GM19238 (cell line): Measurements from ENCODE around the gene MANF.
"Not testable (repeated sequence)": the region's sequence is repeated elsewhere in the genome, so short reads cannot be mapped to it uniquely, and the experiment has no call there.

Source experiments
- DNase-seq: peaks from one replicate; pipeline ENCODE4 v3.0.0; 2011; ENCODE audit warnings: low spot score; ENCODE audit not compliant: insufficient read length

The MANF gene

DNA sequence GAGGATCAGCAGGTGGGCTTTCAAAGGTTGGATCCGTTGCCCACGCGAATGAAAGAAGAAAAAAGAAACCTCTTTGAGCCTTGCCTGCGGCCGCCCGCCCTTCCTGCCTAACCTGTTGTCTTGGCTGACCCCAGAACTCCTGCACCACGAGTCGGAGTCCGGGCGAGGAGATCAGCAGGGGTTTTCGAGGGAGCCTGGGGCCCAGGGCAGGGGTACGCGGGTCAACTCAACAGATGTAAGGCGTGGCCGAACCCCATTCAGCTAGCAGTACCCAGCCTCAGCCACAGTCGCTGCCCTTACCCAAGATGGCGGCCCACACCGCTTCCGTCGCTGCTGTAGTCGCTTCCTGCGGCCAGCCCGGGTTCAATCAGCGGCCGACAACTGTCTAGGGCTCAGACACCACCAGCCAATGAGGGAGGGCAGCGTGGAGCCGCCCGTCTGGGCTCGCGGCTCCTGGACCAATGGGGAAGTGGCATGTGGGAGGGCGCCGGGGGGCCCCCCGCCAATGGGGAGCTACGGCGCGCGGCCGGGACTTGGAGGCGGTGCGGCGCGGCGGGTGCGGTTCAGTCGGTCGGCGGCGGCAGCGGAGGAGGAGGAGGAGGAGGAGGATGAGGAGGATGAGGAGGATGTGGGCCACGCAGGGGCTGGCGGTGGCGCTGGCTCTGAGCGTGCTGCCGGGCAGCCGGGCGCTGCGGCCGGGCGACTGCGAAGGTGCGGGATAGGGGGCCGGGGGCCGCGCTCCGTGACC lies at the start of gene MANF:
Gene MANF, plus strand, starts transcription at position 566 of the 748 bp plus-strand sequence. Its CDS starts 52 bp downstream, at position 618.
- peak; percentile 100 for DNase-seq

DNA sequence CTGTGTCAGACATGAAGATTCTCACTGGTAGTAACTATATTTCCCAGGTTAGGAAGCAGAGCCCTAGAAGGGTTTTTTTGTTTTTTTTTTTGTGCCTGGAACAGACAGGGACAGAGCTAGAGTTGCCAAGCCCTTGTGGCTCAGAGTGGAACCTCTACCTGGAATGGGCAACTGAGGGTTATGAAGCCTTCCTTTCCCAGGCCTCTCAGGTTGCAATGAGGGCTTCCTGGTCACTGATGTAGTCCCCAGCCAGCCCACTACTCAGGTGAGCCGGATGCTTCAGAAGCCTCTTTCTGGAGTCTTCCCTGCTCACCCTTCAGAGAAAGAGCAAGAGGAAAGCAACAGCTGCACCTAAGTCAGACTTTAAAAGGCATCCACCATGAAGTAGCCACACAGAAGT lies 48.8 kb upstream of the MANF start:
- no peak for DNase-seq

DNA sequence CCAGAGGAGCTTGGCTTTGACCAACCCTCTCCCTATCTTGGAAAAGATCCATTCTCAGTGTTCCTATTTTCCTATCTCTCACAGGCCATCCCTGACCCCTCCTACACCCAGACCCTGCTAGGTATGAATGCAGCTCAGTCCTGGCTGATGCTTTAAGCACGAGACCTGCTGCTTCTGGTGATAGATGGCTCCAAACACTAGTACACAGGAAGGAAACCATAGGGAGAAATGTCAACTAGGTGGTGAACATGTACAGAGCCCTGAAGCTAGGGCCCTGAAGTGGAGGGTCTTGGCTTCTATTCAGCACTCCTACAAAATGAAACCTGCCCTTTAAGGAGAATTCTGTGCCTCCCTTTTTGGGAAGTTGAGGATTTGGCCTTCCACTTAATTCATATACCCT lies 47.4 kb upstream of the MANF start:
- DNase-seq = no peak

DNA sequence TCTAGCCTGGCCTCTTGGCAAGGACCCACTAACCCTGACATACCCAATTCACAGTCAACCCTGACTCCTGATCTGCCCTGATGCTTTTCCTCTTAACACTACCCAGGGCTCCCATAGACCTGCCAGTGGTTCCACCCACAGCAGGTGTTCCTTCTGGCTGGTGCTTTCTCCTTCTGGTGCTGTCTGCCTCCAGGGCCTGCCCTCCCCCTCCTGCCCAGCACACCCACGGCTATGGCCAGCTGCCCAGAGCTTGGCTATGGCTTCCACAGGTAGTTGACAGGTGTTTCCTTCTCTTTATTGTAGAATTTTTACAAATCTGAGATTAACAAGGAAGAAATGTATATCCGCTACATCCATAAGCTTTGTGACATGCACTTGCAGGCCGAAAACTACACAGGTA lies 46.5 kb upstream of the MANF start:
- no peak for DNase-seq

DNA sequence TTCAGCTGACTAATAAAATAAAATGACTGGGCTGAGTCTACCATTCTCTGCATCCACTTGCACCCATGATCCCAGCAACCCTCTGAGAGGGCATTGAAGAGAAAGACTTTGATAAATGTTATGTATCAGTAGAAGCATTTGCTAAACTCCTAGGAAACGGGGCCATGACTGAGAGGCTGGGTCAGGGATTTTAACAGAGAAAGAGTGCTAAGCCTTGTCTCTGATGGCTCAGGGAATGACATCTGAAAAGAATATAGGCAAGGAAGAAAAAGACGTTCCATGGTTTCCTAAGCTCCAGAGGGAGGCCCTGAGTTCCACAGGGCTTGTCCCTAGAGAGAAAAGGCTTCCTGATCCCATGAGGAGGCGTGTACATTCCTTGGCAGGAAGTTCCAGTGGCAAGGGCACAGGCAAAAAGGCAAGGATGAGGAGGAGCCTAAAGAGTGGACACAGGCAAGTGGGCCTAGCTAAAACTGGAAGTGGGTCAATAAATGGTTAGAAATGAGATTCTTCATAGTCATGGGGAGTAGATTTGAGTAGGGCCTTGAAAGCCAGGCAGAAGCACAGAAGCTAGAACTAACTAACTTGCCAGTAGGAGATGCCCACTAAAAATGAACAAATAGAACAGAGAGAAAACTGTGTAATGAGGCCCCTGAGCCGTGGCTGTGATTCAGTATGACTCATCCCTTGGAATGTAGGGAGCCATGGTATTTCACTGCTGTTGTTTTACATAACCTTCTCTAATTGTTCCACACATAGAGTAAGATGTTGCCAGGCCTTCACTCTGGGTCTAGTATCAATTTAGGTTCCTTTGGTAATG lies 44.9 kb upstream of the MANF start:
- DNase-seq = no peak

DNA sequence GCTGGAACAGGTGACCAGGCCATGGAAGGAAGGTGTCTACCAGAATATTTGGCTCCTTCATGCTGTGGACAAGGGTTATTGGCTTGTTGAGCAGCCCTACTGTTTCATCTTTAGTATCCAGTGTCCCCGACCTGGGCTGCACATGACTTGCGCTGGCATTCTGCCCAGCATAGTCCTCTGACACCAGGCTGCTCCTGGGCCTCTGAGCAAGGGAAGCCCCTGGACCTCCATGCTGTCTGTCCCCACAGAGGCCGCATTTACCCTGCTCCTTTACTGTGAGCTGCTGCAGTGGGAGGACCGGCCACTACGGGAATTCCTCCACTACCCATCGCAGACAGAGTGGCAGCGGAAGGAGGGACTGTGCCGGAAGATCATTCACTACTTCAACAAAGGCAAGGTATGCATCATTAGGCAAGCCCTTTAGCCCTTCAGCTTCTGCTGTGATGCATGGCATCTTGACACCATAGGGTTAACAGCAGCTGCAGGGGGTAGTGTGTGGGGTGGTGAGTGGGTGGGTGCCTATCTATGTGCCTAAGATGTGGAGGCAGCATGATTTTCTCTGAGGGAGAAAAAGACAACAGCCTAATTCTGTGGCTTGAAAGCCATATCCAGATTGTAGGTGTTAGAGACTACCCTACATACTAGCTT lies 44.0 kb upstream of the MANF start:
- DNase-seq = no peak

DNA sequence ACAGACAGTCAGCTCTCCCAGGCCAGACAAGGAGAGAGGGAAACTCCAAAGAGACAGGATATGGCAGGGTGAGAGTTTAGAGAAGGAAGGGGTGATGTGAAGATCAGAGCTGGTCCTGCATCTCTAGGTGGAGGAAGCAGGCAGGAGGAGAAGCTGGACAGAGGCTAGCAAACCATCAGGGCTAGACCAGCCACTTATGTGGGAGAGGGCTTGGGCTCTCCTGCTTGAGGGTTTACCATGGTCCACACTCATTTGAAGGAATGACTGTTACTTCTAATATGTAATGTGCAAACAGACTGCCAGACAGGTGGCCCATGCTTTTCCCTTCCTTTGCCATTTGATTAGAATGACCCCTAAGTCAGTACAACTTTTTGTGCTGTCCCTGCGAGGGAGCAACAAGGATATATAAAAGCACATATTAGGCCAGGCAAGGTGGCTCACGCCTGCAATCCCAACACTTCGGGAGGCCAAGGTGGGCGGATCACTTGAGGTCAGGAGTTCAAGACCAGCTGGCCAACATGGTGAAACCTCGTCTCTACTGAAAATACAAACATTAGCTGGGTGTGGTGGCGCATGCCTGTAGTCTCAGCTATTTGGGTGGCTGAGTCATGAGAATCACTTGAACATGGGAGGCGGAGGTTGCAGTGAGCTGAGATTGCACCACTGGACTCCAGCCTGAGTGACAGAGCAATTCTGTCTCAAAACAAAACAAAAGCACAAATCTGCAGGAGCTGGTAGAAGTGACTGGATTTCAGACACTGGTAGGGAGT lies 41.0 kb upstream of the MANF start:
- DNase-seq = no peak

DNA sequence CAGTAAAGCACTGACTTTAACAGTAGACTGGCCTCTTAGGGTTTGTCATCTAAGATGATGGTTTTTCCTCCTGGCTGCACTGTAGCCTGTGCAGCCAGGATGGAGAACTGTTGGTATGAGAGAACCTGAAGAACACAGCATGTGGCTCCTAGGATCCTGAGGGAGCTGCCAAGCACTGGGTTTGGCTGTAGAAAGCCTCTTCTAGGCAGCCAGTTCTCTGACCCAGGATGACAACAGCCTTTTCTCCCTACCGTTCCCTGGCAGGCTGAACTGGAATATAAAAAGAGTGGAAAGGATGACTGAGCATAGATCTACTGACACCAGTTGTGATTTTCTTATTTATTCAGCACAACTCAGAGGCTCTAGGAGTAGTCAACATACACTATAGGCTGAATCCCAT lies 34.3 kb upstream of the MANF start:
- no peak for DNase-seq

DNA sequence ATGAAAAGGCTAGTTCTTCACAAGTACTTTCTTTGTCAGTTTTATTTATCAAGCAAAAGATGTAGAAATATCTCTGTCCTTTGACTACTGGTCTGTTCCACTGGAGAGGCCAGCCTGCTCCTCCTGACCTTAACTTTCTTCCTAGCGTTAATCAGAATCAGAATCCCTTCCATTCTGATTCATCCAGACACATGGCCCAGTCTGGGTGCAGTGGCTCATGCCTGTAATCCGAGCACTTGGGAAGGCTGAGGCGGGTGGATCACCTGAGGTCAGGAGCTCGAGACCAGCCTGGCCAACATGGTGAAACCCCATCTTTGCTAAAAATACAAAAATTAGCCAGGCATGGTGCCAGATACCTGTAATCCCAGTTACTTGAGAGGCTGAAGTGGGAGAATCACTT lies 32.0 kb upstream of the MANF start:
- no peak for DNase-seq

DNA sequence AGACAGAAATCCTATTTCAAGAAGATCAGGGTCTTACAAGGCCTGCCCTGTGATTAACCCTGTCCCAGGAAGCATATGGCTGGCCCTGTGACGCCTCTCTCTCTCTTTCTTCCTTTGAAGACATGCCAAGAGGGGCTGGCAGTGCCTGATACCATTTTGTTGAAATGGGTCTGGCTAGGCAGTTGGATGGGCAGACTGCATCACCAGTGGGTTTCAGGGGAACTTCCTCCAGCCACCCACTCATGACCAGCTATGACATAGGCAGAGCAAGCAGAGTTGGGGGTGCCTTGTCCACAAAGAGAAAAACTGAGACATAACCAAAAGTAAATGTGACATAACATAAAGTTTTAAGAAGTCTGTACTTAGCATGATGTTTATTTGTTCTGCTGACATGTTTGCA lies 31.4 kb upstream of the MANF start:
- DNase-seq = no peak

DNA sequence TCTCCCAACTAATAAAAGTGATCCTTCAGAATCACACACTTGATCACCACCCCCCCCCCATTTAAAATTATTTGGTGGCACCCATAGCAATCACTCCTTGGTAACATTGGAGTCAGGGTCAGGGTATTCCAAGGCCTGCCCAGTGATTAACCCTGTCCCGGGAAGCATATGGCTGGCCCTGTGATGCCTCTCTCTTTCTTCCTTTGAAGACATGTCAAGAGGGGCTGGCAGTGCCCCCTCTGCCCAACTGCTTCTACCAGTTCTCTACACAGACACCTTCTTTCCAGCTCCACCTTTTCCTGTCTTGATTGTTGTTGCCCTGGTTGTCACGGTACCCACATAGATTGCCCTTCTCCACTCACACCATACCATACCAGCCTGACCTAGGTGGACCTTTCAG lies 30.9 kb upstream of the MANF start:
- no peak for DNase-seq

DNA sequence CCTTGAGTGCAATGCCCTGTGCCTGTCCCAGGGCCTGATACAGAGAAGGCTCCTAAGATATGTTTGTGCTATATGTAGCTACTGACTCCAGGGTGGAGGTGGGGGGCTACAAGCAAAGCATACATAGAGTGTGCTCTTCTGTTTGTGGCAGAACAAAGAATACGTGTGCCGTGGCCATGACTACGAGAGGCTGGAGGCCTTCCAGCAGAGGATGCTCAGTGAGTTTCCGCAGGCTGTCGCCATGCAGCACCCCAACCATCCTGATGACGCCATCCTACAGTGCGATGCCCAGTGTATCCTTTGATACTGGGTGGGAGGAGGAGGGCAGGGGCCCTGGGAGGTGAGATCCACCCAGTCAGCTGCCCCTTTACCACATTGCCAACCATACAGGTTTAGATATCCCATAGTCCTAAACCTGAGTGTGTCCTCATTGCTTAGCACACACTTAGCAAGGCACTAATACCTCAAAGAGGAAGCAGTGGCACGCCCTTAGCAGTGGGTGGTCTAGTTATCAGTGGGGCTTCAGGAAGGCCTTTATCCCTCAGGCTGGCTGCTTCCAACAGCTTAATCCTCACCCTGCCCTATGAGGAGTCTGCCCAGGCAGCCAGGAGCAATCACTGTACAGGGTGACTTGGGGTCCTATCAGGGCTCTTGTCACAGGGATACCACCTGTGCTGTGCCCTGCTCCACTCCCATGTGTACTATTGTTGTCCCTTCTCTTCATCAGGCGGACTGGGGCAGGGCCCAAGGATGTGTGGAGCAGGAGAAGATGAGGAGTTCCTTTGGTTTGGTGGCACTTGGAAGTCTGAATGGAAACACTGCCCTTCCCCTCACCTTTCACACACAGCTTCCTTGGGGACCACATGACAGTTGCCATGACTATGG lies 30.1 kb upstream of the MANF start:
- DNase-seq = no peak

DNA sequence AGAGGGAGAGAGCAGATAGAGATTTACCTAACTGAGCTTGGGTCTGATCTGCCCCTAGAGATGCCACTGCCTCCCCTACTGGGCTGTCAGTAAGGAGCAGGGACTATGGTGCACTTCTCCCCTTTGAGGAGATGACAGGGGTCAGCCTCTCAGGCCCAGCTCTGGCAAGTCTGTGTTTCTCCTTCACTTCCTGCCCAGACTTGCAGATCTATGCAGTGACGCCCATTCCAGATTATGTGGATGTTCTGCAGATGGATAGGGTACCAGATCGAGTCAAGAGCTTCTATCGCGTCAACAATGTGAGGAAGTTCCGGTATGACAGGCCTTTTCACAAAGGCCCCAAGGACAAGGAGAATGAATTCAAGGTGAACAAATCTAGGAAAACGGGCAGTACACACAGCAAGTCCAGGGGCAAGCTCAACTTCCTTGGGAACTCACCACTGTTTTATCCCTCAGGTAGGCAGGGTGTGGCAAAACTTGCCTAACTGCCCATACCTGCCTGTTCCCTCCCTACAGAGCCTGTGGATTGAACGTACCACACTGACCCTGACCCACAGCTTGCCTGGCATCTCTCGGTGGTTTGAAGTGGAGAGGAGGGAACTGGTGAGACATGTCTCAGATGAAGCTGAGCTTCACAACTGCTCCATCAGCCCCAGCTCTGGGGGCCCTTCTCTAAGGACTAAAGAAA lies 29.1 kb upstream of the MANF start:
- DNase-seq = no peak

DNA sequence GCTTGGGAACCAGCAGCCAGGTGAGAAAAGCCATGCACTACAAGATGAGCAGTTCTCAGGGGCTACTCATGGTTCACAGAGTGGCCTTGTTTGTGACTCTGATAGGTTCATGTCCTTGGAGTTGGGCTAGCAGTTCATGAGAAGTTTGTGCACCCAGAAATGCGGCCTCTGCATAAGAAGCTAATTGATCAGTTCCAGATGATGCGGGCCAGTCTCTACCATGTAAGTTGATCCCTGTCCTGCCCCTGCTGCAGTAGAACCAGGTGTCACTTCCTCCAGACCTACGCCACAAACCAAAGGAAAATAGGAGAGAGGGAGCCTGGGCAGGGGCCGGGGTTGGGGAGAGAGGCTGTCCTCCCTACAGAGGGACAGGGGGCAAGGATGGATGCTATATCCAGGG lies 27.2 kb upstream of the MANF start:
- no peak for DNase-seq

DNA sequence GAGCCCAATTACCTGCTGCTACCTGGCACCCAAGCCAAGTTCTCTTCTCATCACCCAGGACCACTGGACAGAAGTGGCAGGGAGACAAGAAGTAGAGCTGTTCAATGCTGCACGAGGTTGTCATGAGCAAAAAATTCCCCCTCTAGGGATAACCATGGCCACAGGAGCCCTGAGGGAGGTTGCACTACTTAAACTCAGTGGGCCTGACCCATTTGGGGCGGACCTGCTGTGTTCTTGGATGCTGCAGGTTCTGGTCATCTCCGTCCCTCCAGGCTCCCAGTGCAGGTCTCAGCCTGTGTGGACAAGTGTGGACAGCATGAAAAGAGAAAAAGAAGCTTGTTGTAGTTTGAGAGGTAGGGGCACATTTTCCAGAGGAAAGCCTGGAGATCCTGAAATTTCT lies 26.1 kb upstream of the MANF start:
- DNase-seq = no peak

DNA sequence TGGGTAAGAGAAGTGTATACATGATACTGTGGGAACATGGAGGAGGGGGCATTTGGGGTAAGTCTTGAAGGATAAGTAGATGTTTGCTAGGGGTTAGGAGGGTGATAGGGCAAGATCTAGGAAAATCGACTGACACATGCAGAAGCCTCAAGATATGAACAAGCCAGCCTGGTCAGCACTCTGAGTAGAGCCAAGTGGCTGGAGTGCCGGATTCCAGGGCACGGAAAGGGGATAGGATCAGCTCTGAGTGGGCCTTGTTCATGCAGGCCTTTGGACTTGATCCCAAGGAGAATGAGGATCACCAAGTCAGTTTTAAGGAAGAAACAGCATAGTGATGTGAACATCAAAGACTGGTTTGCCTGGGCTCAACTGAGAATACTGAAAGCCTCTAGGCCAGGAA lies 24.3 kb upstream of the MANF start:
- no peak for DNase-seq

DNA sequence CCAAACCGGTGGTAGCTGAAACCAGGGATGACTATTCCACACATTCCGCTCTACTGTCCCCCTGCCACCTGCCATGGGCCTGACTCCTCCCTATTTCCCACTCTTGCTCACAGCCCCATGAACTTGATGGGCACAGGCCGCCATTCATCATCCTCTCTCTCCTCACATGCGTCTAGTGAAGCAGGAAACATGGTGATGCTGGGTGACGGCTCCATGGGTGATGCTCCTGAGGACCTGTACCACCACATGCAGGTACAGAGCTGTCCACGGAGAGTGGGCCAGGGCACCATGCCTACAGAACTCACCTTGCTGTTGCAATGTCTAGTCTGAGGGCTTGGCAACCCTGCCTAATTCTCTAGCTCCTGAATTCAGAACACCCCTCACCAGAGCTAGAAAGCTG lies 23.3 kb upstream of the MANF start:
- DNase-seq = no peak

DNA sequence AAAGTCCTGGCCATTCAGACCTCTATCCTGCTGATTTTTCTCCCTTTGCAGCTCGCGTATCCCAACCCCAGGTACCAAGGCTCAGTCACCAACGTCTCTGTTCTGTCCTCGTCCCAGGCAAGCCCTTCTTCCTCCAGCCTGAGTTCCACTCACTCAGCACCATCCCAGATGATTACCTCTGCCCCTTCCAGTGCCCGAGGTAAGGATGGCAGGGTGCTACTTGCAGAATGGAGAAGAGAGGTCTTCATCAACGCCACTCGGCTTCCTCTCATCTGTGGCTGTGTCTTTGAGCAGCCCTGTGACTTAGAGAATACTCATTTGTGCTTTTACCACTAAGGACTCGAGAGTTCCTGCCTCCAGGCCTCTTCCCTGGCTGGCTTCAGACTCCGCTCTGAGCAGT lies 22.6 kb upstream of the MANF start:
- DNase-seq = no peak

DNA sequence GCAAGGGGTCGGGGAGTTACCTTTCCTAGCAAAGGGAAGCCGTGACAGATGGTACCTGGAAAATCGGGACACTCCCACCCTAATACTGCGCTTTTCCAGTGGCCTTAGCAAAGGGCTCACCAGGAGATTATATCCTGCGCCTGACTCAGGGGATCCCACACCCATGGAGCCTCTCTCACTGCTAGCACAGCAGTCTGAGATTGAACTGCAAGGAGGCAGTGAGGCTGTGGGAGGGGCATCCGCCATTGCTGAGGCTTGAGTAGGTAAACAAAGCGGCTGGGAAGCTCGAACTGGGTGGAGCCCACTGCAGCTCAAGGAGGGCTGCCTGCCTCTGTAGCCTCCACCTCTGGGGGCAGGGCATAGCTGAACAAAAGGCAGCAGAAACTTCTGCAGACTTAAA lies 16.8 kb upstream of the MANF start:
- not testable (repeated sequence) for DNase-seq

DNA sequence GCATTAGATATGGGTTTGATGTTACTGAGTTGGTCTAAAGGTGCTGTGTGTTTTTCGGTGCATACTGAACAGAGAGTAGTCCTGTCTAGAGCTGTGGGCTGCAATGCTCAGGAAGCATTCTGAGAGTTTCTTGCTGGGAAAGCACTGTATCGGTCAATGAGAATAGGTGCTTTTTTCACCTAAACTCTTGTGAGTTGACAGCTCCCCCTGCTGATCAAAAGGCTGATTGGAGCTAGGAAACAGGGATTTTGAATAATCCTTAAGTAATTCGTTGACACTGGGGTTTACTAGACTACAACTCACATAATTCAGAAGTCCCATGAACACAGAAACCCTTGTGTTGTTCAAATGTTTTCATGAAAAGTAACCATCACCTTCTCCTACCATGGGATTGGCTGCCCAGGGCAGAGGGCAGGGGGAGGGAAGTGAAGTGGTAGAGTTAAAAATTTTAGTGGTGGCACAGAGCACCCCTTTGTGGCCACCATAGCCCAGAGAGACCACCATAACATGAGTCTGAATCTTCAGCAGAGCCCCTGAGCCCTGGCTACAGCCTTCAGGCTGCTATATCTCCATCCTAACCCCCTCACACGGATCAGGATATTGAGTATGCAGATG lies 13.0 kb upstream of the MANF start:
- DNase-seq = peak; percentile 36
